Renal cortical epithelial cell (primary cell): Measurements from ENCODE around the gene SLC38A1. TPM values are rescaled to one million over a fixed set of nuclear protein-coding genes. Genes with fewer than 3 reads are reported as not detected.

Experiments
- DNase-seq: peaks from one replicate; pipeline ENCODE4 v3.0.0-alpha.2; 2011; ENCODE audit warnings: low read depth
- total RNA-seq: library from RNA; depleted of rRNA; stranded (reverse); fragments of >200 nt; gene quantifications from 2 replicates; pipeline ENCODE4 v1.2.3, GENCODE V29; 2014

The SLC38A1 gene
- total RNA-seq, 1 donor from 2014 or later = 228 TPM

DNA sequence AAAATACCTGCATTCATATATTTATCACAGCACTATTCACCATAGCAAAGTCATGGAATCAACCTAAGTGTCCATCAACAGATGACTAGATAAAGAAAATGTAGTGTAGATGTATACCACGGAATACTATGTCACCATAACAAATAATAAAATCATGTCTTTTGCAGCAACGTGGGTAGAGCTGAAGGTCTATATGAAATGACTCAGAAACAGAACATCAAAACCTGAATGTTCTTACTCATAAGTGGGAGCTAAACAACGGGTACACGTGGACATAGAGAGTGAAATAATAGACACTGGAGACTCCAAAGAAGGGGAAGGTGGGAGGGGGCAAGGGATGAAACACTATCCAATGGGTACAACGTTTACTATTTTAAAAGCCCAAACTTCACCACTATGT is 37.9 kb downstream of the SLC38A1 start:
- no peak for DNase-seq

DNA sequence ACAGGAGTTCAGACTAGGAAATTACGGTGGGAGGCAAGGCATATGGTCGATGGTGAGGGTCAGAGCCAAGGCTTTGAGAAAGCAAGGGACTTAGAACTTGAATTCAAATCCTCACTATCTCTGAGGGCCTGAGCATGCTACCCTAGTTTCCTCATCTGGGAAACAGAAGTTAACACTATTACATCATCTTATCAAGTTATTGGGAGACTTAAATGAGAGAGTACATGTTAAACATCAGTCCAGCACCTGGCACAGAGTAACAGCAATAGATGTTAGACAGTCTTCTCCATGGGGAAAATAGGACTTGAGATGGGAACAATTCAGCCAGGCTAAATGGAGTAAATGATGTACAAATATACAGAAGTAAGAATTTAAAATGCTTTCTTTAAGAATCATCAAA is 38.5 kb downstream of the SLC38A1 start:
- DNase-seq = no peak

GRCh38 chr12:46227616-46228015 is 41.2 kb downstream of the SLC38A1 start:
- DNase-seq = no peak

- no peak for DNase-seq
Observed at GRCh38 chr12:46224386-46224785, 44.5 kb downstream of the SLC38A1 start.

- no peak for DNase-seq
Observed at GRCh38 chr12:46223047-46223446, 45.8 kb downstream of the SLC38A1 start.

- DNase-seq = no peak
Observed at GRCh38 chr12:46222636-46223035, 46.2 kb downstream of the SLC38A1 start.

DNA sequence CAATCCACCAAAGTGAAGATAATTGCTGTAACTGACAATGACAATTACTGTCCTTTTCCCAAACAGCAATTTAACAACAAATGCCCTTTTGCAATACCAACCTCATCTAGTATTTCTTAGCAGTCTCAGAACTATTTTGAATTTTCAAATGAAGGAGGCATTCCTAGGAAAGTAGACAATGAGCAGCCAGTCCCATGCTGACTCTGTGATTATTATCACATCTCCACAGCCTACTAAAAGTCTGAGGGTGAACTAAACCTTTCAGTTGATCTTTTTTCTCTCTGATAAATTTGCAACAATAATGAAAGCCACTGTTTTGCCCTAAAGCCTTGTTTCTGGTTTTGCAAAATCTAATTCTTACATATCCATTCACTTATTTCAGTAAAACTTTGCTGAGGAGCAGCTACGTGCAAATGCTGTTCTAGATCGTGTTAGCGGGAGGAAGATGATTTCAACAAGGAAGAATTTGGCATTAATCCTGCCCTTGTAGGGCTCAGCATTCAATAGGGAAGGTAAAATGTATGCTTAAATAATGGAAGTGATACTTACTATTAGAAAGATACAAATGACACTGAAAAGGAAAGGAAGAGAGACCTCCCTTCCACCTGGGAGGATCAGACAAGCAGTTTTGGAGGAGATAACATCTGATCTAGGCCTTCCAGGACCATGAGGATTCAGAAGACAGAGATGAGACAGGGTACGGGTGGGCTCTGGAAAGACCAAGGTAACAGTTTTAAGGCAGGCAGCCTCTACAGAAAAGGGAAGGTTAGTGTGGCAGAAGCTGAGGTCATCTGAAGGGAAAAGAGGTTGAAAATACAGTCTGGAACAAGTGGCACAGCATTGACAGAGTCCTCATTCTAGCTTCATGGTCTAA is 47.4 kb downstream of the SLC38A1 start:
- DNase-seq = peak; percentile 33

GRCh38 chr12:46219877-46220655 is 48.8 kb downstream of the SLC38A1 start:
- DNase-seq = peak; percentile 94

GRCh38 chr12:46219132-46219876 is 49.5 kb downstream of the SLC38A1 start:
- no peak for DNase-seq

GRCh38 chr12:46218322-46219095 is 50.3 kb downstream of the SLC38A1 start:
- DNase-seq = no peak

DNA sequence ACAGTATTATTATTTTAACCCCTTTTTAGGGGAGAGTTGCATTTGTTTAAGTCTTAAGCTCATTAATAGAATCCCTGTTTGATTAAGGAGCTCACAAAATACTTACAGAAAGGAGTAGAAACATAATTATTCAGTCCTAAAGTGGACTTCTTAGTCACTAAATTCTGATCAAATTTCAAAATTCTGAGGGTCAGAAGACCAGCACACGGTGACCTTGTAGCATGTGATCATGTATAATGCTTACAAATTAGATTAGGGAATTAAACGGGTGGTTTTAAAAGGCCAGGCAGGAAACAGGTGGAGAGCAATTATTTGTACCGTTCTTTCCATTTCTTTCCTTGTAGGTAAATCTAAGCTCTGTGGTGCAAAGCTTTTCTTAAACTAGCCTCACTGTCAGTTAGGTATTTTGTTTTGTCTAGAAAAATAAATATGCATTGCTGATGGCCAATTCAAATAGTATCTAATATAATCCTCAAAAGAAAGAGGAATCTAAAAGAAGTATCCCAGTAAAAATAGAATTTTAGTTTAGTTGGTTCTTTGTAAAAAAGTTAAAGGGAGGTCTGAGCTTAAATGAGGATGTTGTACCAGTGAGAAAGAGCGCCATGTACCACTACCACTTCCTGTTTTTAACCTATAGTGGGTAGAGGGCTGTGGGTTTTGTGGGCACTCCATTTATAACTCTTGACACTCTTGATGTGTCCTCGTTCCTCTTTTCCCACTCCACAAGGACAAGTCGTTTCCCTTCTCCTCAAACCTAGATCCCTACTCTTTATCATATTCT is 51.1 kb downstream of the SLC38A1 start:
- DNase-seq = no peak

- no peak for DNase-seq
Observed at GRCh38 chr12:46214668-46215436, 54.0 kb downstream of the SLC38A1 start.

DNA sequence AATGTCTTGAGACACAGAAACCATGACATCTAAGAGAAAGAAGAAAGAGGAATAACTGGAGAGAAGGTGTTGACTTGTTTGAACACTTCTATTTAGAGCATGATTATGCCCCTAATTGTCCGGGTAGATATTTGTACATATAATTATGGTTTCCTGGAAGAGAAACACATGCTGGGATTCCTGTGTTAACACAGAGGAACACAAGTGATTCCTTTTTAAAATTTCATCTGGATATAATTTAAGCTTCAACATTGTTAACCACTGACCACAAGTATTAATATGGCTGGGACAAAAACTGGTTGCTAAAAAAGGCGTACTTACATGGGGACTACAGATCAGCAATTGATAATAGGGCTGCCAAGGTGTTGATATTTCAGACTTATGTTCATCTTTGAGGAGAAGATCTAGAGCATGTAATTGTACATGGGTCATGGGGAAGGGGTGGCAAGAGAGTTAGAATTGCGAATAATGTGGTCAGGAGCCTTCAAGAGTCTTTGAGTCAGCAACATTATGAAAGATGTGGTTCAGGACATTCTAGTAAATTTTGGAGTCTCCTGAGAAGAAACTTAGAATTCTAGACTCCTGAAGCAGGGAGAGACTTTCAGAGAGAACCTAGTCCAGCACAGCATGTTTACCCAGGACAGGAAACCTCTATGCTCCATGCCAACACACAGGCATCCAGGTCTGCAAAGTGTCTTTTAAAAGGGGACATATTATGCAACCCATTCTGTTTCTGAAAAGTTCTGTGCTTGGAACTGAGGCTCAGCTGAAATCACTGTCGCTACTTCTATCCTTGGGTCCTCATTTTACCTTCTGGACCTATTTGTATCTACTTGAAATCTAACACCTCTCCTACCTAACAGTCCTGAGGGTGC is 56.5 kb downstream of the SLC38A1 start:
- no peak for DNase-seq

DNA sequence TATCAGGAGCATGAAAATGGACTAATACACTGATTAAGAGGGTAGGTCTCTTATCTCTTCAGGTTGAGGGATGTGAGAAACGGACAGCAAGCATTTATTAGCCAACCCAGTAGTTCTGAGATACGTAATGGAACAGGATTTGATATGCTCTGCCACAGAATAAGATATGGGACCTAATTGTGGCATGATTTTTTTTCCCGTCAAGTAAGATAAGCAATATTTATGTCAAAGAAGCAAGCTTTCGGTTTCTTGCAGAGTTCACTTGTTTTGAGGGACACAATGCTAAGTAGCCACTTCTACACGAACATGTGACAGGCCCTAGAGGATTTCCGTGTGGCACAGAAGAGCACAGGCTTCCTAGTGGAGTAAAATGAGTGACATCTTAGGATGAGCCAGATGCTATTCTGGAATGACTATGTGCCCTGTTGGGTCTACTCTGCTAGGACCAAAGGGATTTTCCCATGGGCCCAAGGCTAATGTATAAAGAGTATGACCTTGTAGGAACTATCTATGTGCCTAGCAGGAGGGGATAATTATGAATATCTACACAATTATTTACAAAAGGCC is 57.9 kb downstream of the SLC38A1 start:
- no peak for DNase-seq

DNA sequence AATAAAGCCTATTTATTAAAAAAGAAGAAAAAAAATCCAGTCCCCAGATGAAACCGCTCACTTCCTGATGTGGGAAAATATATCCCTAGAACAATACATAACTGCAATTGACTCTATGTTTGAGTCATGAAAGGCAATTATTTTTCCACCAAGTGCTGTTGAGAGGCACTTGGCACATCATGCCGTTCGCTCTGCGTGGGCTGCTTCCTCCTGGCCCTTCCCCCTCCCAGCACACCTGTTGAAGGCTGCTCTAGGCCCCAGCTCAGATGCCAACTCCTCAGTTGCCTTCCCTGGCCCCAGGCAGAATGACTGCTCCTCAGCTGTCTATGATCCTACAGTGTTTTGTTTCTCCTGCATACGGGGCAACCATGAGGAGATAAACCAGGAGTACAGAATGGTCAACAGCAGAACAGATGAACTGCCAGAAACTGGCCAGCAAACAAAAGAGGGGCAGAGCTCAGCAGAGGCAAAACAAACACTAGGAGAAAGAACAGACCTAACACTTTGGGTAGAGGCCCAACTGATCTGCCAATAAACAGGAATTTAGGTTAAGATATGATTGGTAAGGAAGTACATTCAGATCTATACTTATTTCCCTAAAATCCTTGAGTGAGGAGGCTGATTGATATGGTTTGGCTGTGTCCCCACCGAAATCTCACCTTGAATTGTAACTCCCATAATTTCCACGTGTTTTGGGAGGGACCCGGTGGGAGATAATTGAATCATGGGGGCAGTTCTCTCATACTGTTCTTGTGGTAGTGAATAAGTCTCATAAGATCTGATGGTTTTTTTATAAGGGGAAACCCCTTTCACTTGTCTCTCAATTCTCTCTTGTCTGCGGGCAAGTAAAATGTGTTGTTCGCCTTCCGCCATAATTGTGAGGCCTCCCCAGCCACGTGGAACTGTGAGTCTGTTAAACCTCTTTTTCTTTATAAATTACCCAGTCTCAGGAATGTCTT is 58.6 kb downstream of the SLC38A1 start:
- DNase-seq = peak; percentile 62

DNA sequence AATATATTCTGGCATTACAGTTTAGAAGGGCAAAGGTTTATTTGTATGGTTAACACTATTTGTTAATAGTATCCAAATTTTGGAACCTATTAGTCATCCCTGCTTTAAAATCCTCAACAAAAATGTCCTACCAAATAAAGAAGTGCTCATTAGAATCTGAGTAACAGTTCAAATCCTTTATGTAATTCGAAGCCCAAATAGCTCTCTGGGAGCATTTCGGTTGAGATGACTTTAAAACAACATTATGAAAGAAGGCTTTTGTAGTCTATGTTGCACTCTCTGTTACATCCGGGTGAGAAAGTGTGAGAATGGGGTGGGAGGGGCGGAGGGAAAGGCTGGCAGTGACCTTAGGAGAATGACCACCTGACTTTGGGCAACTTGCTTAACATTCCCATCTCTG is 59.7 kb downstream of the SLC38A1 start:
- no peak for DNase-seq

DNA sequence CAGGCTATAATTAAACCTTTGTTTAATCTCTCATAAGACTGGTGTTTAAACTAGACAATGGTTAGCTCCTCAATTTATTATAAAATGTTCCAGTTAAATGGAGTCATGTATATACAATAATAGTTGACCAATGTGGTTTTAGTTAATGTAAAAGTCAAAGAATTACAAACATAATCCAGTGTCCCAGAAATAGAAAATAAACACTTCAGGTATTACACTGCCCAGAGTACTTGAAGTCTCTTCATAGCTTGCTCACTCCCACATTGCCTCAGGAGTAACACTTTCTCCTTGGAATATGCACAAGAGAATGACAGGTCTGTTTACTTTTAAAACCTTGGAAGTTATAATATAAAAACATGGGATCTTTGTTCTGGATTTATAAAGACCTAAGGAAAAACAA is 60.5 kb downstream of the SLC38A1 start:
- DNase-seq = no peak
